HepG2 (cell line): ENCODE measurements around the gene DDX1. TPM values are rescaled to one million over a fixed set of nuclear protein-coding genes. Genes with fewer than 3 reads are reported as not detected.

Experiments
- CHD4 ChIP-seq: fragments of 200-600 bp; sonication (generic); IDR thresholded peaks from 2 replicates; pipeline ENCODE4 v1.7.0; 2017; ENCODE audit warnings: mild to moderate bottlenecking, low read length, borderline replicate concordance
- MED1 ChIP-seq: sonication (generic); formaldehyde crosslinking; IDR thresholded peaks from 2 replicates; pipeline ENCODE4 v1.4.0; 2020; ENCODE audit warnings: missing genetic modification reagents
- POLR2G ChIP-seq: fragments of 200-400 bp; formaldehyde crosslinking; IDR thresholded peaks from 2 replicates; pipeline ENCODE4 v1.6.1; 2018; ENCODE audit warnings: mild to moderate bottlenecking, low read depth, low read length, moderate library complexity
- SALL2 ChIP-seq: sonication (generic); formaldehyde crosslinking; IDR thresholded peaks from 2 replicates; pipeline ENCODE4 v1.8.1; 2023; ENCODE audit warnings: mild to moderate bottlenecking, missing genetic modification reagents, inconsistent platforms
- SRSF1 ChIP-seq: fragments of 200-400 bp; formaldehyde crosslinking; optimal IDR thresholded peaks from 2 replicates; pipeline ENCODE3; 2017; ENCODE audit warnings: mild to moderate bottlenecking, low read depth, low read length, moderate library complexity
- ZNF12 ChIP-seq: sonication (generic); formaldehyde crosslinking; IDR thresholded peaks from 2 replicates; pipeline ENCODE4 v1.5.0; 2020; ENCODE audit warnings: missing genetic modification reagents
- ZNF552 ChIP-seq: sonication (generic); formaldehyde crosslinking; IDR thresholded peaks from 2 replicates; pipeline ENCODE4 v1.9.0; 2022; ENCODE audit warnings: missing genetic modification reagents, mild to moderate bottlenecking, borderline replicate concordance
- ZNF660 ChIP-seq: sonication (generic); formaldehyde crosslinking; IDR thresholded peaks from 2 replicates; pipeline ENCODE4 v1.5.1; 2020; ENCODE audit warnings: mild to moderate bottlenecking, low read depth, missing genetic modification reagents, borderline replicate concordance
- polyA plus RNA-seq, 8 experiments: library from polyadenylated mRNA; depleted of rRNA in 3 of 8; stranded (reverse) in 7 of 8; unstranded in 1 of 8; fragments of >200 nt; fragmentation: Illumina TruSeq in 4 of 8; extraction: Trizol in 4 of 8; gene quantifications; 2 replicates each; pipeline versions ENCODE4 v1.2.1 to v1.2.3, GENCODE V29; 2011 to 2016; ENCODE audit warnings: low read depth in 4 of 8, missing spikeins in 1 of 8, mixed read lengths in 1 of 8; ENCODE audit not compliant: insufficient read depth in 1 of 8
- total RNA-seq, 5 experiments: library from RNA; depleted of rRNA; stranded (reverse); fragments of >200 nt; fragmentation: Illumina TruSeq; extraction: Trizol; gene quantifications; 2 replicates each; pipeline ENCODE4 v1.2.3, GENCODE V29; 2016; ENCODE audit warnings: low read depth in 1 of 5
- TF ChIP-seq, protein P1 (sequence below): IDR thresholded peaks from 2 replicates; pipeline ENCODE4 v1.4.0; 2020; ENCODE audit warnings: mild to moderate bottlenecking, missing genetic modification reagents
- TF ChIP-seq, protein P2 (sequence below): IDR thresholded peaks from 2 replicates; pipeline ENCODE4 v1.6.1; 2016; ENCODE audit warnings: low read depth, missing genetic modification reagents, missing compliant biosample characterization
- TF ChIP-seq, protein P3 (sequence below): sonication (generic); formaldehyde crosslinking; IDR thresholded peaks from 2 replicates; pipeline ENCODE4 v1.4.0; 2020; ENCODE audit warnings: mild to moderate bottlenecking, missing genetic modification reagents, borderline replicate concordance
- TF ChIP-seq, protein P4 (sequence below): sonication (generic); formaldehyde crosslinking; IDR thresholded peaks from 2 replicates; pipeline ENCODE4 v1.8.1; 2023; ENCODE audit warnings: missing genetic modification reagents, inconsistent platforms, borderline replicate concordance

The DDX1 gene
- total and polyA plus RNA-seq, 2 of the 13 experiments (the other 11 are each of a cell fraction or from before 2014, with no cell fraction given) = 81.6 to 130 TPM

DNA sequence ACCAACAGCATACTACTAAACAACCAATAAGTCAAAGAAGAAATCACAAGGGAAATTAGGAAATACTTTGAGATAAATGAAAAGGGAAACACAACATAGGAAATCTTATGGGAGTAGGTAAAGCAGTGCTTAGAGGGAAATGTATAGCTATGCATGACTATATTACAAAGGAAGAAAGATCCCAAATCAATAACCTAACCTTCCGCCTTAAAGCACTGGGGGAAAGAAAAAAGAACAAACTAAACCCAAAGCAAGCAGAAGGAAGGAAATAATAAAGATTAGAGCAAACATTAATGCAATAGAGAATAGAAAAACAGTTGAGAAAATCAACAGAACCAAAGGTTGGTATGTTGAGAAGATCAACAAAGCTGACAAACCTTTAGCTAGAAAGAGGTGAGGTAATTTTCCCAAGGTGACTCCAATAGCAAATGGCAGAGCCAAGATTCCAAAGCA is 49.9 kb downstream of the DDX1 start (continued):
- TF ChIP-seq, protein P1, sequence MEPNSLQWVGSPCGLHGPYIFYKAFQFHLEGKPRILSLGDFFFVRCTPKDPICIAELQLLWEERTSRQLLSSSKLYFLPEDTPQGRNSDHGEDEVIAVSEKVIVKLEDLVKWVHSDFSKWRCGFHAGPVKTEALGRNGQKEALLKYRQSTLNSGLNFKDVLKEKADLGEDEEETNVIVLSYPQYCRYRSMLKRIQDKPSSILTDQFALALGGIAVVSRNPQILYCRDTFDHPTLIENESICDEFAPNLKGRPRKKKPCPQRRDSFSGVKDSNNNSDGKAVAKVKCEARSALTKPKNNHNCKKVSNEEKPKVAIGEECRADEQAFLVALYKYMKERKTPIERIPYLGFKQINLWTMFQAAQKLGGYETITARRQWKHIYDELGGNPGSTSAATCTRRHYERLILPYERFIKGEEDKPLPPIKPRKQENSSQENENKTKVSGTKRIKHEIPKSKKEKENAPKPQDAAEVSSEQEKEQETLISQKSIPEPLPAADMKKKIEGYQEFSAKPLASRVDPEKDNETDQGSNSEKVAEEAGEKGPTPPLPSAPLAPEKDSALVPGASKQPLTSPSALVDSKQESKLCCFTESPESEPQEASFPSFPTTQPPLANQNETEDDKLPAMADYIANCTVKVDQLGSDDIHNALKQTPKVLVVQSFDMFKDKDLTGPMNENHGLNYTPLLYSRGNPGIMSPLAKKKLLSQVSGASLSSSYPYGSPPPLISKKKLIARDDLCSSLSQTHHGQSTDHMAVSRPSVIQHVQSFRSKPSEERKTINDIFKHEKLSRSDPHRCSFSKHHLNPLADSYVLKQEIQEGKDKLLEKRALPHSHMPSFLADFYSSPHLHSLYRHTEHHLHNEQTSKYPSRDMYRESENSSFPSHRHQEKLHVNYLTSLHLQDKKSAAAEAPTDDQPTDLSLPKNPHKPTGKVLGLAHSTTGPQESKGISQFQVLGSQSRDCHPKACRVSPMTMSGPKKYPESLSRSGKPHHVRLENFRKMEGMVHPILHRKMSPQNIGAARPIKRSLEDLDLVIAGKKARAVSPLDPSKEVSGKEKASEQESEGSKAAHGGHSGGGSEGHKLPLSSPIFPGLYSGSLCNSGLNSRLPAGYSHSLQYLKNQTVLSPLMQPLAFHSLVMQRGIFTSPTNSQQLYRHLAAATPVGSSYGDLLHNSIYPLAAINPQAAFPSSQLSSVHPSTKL (CRISPR knock-in tag) = peak; percentile 68
- TF ChIP-seq, protein P2, sequence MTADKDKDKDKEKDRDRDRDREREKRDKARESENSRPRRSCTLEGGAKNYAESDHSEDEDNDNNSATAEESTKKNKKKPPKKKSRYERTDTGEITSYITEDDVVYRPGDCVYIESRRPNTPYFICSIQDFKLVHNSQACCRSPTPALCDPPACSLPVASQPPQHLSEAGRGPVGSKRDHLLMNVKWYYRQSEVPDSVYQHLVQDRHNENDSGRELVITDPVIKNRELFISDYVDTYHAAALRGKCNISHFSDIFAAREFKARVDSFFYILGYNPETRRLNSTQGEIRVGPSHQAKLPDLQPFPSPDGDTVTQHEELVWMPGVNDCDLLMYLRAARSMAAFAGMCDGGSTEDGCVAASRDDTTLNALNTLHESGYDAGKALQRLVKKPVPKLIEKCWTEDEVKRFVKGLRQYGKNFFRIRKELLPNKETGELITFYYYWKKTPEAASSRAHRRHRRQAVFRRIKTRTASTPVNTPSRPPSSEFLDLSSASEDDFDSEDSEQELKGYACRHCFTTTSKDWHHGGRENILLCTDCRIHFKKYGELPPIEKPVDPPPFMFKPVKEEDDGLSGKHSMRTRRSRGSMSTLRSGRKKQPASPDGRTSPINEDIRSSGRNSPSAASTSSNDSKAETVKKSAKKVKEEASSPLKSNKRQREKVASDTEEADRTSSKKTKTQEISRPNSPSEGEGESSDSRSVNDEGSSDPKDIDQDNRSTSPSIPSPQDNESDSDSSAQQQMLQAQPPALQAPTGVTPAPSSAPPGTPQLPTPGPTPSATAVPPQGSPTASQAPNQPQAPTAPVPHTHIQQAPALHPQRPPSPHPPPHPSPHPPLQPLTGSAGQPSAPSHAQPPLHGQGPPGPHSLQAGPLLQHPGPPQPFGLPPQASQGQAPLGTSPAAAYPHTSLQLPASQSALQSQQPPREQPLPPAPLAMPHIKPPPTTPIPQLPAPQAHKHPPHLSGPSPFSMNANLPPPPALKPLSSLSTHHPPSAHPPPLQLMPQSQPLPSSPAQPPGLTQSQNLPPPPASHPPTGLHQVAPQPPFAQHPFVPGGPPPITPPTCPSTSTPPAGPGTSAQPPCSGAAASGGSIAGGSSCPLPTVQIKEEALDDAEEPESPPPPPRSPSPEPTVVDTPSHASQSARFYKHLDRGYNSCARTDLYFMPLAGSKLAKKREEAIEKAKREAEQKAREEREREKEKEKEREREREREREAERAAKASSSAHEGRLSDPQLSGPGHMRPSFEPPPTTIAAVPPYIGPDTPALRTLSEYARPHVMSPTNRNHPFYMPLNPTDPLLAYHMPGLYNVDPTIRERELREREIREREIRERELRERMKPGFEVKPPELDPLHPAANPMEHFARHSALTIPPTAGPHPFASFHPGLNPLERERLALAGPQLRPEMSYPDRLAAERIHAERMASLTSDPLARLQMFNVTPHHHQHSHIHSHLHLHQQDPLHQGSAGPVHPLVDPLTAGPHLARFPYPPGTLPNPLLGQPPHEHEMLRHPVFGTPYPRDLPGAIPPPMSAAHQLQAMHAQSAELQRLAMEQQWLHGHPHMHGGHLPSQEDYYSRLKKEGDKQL (CRISPR knock-in tag) = no peak
- no peak for TF ChIP-seq SALL2 (CRISPR knock-in tag)
- TF ChIP-seq POLR2G = no peak
- TF ChIP-seq ZNF660 (CRISPR knock-in tag) = no peak
- TF ChIP-seq MED1 = peak; percentile 60
- TF ChIP-seq ZNF12 (CRISPR knock-in tag) = 0 out of 2 replicates have a peak, but pooled peaks have one; percentile 11
- no peak for TF ChIP-seq SRSF1
- TF ChIP-seq, protein P3, sequence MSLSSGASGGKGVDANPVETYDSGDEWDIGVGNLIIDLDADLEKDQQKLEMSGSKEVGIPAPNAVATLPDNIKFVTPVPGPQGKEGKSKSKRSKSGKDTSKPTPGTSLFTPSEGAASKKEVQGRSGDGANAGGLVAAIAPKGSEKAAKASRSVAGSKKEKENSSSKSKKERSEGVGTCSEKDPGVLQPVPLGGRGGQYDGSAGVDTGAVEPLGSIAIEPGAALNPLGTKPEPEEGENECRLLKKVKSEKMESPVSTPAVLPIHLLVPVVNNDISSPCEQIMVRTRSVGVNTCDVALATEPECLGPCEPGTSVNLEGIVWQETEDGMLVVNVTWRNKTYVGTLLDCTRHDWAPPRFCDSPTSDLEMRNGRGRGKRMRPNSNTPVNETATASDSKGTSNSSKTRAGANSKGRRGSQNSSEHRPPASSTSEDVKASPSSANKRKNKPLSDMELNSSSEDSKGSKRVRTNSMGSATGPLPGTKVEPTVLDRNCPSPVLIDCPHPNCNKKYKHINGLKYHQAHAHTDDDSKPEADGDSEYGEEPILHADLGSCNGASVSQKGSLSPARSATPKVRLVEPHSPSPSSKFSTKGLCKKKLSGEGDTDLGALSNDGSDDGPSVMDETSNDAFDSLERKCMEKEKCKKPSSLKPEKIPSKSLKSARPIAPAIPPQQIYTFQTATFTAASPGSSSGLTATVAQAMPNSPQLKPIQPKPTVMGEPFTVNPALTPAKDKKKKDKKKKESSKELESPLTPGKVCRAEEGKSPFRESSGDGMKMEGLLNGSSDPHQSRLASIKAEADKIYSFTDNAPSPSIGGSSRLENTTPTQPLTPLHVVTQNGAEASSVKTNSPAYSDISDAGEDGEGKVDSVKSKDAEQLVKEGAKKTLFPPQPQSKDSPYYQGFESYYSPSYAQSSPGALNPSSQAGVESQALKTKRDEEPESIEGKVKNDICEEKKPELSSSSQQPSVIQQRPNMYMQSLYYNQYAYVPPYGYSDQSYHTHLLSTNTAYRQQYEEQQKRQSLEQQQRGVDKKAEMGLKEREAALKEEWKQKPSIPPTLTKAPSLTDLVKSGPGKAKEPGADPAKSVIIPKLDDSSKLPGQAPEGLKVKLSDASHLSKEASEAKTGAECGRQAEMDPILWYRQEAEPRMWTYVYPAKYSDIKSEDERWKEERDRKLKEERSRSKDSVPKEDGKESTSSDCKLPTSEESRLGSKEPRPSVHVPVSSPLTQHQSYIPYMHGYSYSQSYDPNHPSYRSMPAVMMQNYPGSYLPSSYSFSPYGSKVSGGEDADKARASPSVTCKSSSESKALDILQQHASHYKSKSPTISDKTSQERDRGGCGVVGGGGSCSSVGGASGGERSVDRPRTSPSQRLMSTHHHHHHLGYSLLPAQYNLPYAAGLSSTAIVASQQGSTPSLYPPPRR (CRISPR knock-in tag) = peak; percentile 70
- no peak for TF ChIP-seq ZNF552 (CRISPR knock-in tag)
- TF ChIP-seq, protein P4, sequence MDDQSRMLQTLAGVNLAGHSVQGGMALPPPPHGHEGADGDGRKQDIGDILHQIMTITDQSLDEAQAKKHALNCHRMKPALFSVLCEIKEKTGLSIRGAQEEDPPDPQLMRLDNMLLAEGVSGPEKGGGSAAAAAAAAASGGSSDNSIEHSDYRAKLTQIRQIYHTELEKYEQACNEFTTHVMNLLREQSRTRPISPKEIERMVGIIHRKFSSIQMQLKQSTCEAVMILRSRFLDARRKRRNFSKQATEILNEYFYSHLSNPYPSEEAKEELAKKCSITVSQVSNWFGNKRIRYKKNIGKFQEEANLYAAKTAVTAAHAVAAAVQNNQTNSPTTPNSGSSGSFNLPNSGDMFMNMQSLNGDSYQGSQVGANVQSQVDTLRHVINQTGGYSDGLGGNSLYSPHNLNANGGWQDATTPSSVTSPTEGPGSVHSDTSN (CRISPR knock-in tag) = no peak
- peak; percentile 79; the same call in 1 of the 2 replicates for TF ChIP-seq CHD4
